RCC 7860 (cell line): Measurements from ENCODE around the gene PLRG1.

ENCODE experiments used
- DNase-seq: peaks from one replicate; pipeline ENCODE4 v3.0.0-alpha.2; 2015; ENCODE audit warnings: low spot score
- FAIRE-seq: peaks from 2 replicates; lab custom pipeline; 2012; peaks lifted over from hg19 to GRCh38; lab: Jason Lieb, UNC

The PLRG1 gene

DNA sequence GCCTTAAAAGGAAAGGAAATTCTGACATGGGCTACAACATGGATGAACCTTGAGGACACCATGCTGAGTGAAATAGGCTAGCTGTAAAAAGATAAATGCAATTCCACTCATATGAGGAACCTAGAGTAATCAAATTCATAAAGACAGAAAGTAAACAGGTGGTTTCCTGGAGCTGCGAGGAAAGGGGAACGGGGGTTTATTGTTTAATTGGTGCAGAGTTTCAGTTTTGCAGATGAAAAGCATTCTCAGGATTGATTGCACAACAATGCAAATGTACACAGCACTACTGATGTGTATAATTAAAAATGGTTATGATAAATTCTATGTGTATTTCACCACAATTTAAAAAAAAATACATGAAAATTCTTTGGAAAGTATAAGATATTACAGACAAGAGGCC lies 24.0 kb downstream of the PLRG1 start:
- no peak for FAIRE-seq
- DNase-seq: no peak

DNA sequence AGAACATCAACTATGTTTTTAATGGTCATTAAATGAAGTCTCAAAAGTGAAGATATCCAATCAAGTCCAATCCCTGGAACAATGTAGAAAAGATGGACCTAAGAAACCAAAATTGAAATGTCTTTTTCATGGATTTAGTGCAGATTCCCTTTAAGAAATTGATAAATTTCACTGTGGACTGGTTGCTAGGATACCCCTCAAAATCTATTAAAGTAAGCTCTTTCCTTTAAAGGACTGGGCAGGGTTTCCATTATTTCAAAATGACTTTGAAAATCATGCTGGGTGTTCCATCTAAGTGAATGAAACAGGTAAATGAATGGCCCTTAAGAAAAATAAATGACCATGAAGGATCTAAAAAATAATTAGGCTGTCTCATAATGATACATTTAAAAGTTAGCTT lies 28.6 kb downstream of the PLRG1 start:
- no peak for FAIRE-seq
- no peak for DNase-seq

DNA sequence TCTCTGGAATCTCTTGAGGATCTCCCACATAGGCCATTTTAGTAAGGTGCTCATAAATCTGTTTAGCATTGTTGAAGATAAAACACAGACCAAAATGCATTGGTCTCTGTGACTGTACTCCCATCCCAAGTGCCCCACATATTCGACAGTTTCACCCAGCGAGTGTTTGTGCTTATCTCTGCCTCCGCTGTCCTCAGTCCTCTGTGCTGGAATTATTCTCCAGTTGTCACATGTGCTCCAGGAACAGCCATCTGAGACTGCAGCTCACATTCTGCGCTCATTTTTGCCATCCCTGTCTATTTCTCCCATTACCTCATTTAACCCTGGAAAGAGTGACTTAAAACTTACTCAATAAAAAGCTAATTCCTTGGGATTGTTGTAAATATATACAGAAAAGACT lies 31.0 kb downstream of the PLRG1 start:
- FAIRE-seq (no peak), DNase-seq (no peak)

DNA sequence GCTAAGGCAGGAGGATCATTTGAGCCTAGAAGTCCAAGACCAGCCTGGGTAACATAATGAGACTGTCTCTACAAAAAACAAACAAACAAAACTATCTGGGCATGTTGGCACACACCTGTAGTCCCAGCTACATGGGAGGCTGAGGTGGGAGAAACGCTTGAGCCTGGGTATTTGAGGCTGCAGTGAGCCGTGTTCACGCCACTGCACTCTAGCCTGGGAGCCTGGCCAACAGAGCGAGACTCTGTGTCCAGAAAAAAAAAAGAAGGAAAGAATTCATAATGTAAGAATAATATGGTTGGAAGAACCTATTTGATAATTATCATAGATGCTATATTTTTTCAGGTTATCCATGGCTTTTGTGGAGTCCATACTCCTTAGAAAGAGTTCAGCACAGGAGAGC lies 32.6 kb downstream of the PLRG1 start:
- DNase-seq (no peak), FAIRE-seq (no peak)

DNA sequence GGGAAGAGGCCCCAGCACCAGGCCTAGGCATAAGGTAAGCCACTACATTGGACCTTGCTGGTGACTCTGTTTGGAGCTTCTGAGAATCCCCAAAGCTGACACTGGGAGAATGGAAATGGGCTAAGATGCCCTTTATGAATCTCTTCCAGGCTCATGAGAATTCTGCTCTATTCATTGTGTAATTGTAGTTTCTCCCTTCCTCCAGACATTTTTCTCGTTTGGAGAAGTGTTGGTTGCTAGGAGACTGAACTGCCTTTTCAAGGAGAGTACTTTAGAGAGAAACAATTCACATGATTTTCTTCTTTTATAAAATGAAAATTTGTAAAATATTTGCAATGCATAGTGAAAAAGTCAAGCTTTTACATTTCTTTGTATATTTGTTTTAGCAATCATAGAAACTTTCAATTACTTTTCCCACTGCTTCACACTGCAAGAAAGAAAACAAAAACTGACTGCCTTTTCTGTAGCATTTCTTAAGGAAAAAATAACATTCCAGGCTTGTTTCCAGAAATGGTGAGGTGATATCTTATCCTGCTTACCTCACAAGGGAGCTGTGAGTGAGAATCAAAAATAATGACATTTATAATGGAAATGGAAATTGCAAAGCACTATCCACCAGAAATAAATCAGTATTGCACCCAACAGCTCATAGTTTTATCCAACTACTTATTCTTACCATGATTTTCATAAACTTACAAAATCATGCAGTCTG lies 33.7 kb downstream of the PLRG1 start:
- DNase-seq (no peak), FAIRE-seq (no peak)

DNA sequence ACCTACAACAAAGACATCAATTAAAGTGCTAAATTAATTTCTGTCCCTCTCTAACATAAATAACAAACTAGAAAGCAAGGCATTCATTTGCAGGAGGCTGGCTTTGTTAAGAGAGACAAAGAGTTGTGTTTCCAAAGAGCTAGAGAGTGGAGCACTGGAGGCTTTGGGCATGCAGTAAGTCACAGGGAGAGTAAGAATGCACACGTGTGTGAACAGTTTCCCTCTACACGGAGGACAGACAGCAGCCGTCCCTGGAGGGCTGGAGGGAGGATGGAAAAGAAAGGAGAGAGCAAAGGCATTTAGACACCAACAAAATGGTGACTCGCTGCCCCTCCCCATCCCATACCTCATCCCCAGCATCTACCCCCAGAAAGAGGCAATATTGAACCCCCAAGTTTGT lies 38.2 kb downstream of the PLRG1 start:
- DNase-seq (no peak), FAIRE-seq (no peak)

DNA sequence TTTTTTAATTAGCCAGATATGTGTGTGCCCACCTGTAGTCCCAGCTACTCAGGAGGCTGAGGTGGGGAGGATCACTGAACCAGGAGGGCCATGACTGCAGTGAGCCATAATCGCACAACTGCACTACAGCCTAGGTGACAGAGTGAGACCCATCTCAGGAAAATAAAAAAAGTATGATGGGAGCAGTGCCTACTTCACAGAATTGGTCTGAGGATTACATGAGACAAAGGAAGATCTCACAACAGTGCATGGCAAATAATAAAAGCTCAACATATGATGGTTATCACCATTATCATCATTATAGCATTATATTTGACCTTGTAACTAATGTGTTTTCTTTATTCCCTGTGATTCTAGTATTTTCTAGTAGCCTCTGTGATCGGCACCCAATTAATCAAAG lies 38.7 kb downstream of the PLRG1 start:
- no peak for FAIRE-seq

DNA sequence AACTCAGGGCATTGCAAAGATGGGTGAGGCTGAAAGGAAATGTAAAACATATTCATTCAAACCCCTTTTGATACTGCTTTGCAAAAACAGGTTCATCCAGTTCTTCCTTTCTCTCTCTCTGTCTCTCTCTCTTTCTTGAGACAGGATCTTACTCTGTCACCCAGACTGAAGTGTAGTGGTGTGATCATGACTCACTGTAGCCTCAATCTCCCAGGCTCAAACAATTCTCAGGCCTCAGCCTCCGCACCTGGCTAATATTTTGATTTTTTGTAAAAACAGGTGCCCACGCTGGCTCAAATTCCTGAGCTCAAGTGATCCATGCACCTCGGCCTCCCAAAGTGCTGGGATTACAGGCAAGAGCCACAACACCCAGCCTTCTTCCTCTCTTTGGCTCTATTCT lies 43.0 kb downstream of the PLRG1 start:
- DNase-seq: no peak
- no peak for FAIRE-seq

More for the DNA sequence above, 38.7 kb downstream of the PLRG1 start:
- no peak for DNase-seq

DNA sequence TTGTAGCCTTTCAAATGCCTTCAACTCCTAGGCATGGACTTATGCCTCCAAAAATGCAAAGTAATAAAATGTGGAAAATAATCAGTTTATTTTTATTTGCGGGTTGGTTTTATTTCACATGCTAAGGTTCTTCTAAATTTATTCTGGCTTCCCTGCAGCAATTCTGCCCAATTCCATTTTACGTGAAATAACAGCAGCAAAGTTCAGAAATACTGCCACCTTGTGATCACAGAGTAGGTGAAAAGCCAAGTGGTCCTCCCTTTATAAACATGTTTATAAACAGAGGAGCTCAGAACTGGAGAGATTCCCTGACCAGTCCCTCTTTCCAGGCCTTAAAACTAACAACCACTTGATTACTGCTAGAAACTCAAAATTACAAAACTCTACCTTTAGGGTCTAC lies 43.9 kb downstream of the PLRG1 start:
- no peak for DNase-seq

DNA sequence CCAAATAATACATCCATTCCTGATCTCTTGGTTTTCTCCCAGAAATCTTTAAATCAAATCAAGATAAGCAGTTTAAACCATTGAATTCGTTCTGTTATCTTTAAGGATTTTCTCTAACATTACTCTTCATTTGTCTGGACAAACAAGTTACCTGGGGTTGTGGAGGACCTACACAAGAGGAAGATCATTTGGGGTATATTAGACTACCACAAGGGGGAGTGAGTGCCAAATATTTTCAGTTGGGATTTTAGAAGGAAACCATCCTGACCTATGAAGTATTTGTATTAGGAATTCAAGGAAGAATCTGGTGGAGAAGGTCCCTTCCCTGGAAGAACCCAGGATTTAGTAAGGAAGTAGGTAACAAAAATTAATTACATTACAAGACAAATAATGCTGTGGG lies 46.6 kb downstream of the PLRG1 start:
- FAIRE-seq (no peak), DNase-seq (no peak)

More for the DNA sequence above, 43.9 kb downstream of the PLRG1 start:
- no peak for FAIRE-seq

DNA sequence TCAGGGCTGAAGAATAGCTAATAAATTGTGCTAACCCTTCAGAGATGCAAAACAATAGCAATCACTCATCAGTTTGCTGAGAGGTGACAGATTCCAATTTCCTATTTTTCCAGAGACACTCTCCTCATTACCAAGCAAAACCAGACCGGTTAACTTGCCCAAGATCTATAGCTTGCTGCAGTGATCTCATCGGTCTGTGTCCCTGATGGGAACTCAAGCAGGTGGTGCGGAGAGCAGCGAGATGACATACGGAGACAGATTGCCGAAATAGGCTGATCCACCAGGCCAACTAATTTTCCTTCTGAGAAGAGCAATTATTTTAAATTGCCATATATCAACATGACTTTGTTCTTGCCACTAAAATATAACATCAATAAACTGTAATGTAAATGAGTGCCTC lies 48.1 kb downstream of the PLRG1 start:
- no peak for FAIRE-seq
- no peak for DNase-seq

DNA sequence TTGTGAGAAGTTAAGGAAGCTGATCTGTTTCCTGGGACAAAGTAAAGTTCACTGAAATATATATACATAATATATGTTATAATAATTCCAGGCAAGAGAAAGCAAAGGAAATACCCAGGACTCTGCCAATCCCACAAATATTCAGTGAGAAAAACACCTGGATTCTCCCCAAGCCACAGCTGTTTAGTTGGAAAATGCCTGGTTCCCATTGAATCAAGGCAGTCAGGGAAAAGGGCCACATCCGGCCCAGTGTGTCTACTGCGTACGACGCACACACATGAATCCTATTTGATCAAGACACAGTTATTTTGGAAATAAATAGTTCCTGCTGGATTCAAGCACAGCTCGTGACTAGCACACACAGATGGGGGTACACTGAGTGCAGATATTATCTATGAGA lies 52.3 kb downstream of the PLRG1 start:
- FAIRE-seq (no peak), DNase-seq (no peak)

DNA sequence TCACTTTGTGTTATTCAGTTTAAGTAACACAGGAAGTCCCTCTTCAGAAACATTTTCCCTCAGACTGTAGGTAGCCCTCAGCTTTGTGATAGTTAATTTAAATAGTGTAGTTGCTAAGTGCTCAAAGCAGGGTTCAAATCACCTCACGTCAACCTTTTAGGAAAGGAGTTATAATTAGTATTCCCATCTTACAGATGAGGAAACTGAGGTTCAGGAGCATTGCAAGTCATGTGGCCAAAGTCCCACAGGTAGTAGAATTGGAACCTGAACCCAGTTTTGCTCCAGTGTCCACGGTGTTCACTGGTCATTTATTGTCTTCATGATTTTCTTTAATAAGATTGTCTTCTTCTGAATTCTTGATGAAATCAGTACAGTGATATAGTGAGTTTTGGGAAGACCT lies 54.3 kb downstream of the PLRG1 start:
- DNase-seq (no peak), FAIRE-seq (no peak)

DNA sequence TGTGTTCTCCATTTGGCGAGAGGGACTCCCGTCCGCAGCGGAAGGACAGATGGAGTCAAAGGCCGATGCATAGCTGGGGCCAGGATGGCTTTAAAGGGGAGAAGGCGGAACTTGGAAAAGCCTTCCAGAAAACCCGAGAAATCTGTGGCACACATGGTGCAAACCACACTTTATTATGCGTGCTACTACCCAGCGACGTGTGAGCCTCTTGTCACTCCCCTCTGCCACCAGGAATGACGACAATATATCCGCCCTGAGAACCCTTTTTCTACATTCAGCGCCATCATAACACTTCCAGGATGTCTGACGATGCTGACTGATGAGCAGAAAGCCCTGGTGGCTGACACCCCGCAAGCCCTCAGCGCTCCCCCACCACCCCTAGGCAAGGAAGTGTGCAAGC lies 57.9 kb downstream of the PLRG1 start:
- no peak for FAIRE-seq
- no peak for DNase-seq

DNA sequence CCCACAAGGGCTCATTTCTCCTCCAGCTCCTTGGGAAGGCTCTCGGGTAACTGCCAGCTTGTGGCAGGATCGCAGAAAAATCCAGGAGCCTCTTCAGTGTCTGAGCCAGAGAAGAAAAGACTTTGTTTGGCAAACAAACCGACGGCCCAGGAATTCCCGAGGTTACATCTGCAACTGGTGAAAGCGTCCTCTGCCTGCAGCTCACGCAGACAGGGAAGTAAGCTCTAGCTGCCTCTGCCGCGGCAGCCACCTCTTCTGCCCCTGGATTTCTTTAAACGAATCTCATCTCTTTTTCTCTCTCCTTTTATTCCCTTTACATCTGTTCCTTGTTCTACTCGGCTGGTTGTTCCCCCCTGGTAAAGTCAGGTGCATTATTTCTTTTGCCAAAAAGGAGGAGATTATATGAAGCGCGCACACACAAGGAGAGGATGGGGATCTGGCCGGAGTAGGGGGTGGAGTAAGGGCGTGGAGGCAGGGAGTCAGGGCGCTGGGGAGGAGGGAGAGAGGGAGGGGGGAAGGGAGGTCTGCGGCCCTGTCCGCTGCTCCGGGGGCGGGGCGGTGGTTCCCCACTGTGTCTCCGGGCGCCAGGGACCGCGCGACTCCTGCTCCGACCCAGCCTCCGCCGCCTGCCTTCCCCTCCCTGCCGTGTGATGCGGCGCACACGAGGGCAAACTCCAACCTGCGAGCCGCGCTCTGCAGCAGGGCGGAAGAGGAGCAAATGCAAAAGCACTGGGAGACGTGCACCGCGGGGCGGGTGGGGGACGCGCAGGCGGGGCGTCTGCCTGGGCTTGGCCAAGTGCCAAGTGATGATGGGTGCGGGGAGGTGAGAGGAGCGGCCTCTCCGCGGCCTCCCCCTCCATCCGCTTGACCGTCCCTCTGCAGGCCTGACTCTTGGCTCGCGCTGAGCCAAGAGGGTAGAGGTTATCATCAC lies 58.6 kb downstream of the PLRG1 start, which contains the start of gene DCHS2:
Gene DCHS2, minus strand, starts transcription at position 459 of the 931 bp plus-strand sequence. Its CDS starts 444 bp downstream, at position 15.
- FAIRE-seq: no peak

DNA sequence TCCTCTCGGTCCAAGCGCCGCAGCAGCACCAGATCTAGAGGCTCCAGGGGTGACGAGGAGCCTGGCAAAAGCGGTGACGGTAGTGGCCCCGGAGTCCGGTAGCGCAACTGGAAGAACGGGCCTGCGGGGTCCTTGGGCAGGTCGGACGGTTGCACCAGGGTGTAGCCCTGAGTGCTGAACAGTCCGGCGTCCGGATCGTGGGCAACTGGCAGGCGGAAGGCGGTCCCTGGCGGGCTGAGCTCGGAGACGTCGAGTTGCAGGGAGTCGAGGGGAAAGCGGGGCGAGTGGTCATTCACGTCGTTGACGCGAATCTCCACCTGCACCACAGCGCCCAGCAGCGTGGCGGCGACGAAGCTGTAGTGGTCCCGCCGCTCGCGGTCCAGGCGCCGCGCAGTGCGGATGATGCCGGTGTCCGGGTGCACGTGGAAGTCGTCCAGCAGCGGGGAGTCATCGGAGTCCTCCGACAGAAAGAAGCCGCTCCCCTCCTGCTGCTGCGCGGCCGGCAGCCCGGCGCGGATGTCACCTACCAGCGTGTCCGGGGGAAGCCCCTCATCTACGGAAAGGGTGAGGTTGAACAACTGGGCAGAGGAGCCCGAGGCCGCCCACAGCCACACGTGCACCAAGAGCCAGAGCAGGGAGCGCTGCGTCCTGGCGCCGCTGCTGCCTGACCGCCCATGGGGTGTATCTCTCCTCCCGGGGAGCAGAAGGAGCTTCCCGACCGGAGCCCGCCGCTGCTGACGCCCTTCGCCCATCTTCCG lies 59.4 kb downstream of the PLRG1 start:
- FAIRE-seq (no peak), DNase-seq (no peak)

More for the DNA sequence above, 58.6 kb downstream of the PLRG1 start, which contains the start of gene DCHS2:
- no peak for DNase-seq

DNA sequence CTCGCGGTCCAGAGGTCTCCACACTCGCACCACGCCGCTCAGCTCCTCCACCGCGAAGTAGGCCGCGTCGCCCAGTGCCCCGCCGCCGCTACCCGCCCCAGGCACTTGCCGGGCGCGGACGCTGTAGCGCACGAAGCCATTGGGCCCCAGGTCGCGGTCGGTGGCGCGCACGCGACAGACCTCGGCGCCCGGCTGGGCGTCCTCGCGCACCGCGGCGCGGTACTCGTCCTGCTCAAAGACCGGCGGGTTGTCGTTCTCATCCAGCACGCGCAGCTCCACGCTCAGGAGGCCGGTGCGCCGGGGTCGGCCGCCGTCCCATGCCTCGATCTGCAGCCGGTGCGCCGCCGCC lies 60.0 kb downstream of the PLRG1 start:
- DNase-seq (no peak), FAIRE-seq (no peak)

DNA sequence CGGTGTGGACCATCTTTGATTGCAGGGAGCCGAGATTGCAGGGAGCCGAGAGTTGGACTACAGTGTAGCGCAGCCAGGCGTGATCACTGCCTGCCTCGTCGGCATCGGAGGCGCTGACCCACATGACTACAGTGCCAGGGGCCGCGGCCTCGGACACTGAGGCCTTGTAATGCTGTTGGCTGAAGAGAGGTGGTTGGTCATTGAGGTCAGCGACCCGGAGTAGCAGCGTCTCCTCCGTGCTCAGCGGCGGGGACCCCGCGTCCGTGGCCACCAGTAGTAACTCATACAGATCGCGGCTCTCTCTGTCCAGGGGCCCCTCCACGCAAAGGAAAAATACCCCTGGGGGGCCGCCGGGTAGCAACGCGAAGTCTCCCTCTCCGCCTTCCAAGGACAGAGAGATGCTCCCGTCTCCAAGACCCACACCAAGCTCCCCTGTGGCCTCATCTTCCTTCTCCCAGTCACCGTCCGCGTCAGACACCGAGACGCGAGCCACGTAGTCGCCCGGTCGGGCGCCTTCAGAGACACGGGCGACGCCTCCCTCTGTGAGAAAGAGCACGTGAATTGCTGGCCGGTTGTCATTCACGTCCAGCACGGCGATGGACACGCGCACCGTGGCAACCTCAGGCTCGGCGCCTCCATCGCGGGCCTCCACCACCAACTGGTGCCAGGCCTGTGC lies 60.5 kb downstream of the PLRG1 start:
- DNase-seq: no peak
- no peak for FAIRE-seq

DNA sequence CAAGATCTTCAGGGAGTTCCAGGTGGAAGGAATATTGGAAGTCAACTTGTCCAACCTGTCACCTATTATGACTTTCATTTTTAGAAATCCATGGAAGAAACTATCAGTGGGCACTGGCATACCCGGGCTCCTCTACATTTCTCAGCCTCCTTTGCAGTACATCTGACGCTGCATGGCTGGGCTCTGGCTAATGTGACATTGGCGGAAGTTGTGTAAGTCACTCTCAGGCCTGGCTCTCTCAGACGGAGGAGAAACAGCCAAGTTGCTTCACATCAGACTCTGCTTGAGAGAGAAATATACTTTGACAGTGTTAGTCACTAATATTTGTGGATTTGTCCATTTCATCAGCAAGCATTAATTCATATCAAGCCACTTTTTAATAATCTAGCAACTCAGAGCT lies 63.1 kb downstream of the PLRG1 start:
- FAIRE-seq (no peak), DNase-seq (no peak)

DNA sequence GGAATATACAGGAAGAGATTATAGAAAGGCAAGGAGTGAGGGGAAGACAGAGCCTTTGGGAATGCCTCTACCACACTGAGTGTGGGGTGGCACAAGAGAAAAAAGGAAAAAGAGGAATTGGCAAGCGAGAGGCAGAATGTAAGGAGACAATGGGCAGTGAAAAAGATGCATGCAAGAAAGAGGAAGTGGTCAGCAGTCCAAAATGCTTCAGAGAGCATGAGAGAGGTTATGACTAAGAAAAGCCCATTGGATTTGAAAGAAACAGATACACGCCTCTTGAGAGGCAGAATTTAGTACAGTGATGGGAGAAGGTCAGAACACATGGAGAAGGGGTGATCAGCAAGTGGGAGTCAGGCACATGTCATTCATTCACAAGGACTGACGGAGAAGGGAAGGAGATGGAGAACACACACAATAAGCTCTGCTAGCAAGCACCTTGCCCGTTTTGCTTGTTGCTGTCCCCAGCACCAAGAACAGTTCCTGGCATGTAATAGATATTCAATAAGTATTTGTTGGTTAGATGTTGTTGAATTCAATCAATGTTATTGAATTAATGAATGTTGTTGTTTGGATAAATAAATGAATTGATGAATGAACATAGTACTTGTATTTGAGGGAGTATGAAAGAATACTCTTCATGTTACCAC lies 65.0 kb downstream of the PLRG1 start:
- no peak for DNase-seq
- no peak for FAIRE-seq
